ENCODE data around the gene PRKN. TPM values are rescaled to one million over a fixed set of nuclear protein-coding genes. Genes with fewer than 3 reads are reported as not detected.
A peak's percentile ranks its signal among the peaks of the same experiment; 100 is the strongest.

Gene PRKN
- total and polyA plus RNA-seq, 8 donors: 0.82 to 7.2 (median 2.9) TPM

GRCh38 chr6:162092816-162093502 is 634.6 kb downstream of the PRKN start:
- DNase-seq: no peak
- WGBS, 2 donors: 77 to 79% methylated on average over 11 of the region's 11 CpGs
- peak in 1 of 4 donors; percentile 75 for ATAC-seq
- TF ChIP-seq, protein P1, sequence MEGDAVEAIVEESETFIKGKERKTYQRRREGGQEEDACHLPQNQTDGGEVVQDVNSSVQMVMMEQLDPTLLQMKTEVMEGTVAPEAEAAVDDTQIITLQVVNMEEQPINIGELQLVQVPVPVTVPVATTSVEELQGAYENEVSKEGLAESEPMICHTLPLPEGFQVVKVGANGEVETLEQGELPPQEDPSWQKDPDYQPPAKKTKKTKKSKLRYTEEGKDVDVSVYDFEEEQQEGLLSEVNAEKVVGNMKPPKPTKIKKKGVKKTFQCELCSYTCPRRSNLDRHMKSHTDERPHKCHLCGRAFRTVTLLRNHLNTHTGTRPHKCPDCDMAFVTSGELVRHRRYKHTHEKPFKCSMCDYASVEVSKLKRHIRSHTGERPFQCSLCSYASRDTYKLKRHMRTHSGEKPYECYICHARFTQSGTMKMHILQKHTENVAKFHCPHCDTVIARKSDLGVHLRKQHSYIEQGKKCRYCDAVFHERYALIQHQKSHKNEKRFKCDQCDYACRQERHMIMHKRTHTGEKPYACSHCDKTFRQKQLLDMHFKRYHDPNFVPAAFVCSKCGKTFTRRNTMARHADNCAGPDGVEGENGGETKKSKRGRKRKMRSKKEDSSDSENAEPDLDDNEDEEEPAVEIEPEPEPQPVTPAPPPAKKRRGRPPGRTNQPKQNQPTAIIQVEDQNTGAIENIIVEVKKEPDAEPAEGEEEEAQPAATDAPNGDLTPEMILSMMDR (IDR thresholded peaks at IDR 0.05): no peak
- no peak for FAIRE-seq
- Histone ChIP-seq H3K27me3 (no peaks in the 10 kb centered on the region), H3K36me3 (no peaks in the 10 kb centered on the region), H3K4me1 (no peaks in the 10 kb centered on the region), H3K27ac (peak overlapping the region in 1 of 4 donors; percentile 15), H3K4me3 (no peak overlapping the region), H3K9me3 (no peaks in the 10 kb centered on the region)
- intact Hi-C loops (cut with DNase I): no loop called here

- no peak overlapping the region for H3K4me3 ChIP-seq
- H3K27ac ChIP-seq: no peak overlapping the region
- 62 to 75% methylated on average over 2 of the region's 2 CpGs for WGBS, 2 donors
- TF ChIP-seq, protein P1 (IDR thresholded peaks at IDR 0.05): no peak
- no peak for ATAC-seq
- intact Hi-C loops (cut with DNase I): no loop called here
- no peak for FAIRE-seq
- no peaks in the 10 kb centered on the region for H3K27me3 ChIP-seq
- H3K9me3 ChIP-seq: no peaks in the 10 kb centered on the region
- no peaks in the 10 kb centered on the region for H3K4me1 ChIP-seq
- H3K36me3 ChIP-seq: no peaks in the 10 kb centered on the region
- DNase-seq: no peak
These were observed 636.8 kb downstream of the PRKN start for GRCh38 chr6:162090734-162091133.

GRCh38 chr6:162088091-162088490 is 639.5 kb downstream of the PRKN start:
- no peak for DNase-seq

GRCh38 chr6:162085561-162085960 is 642.0 kb downstream of the PRKN start:
- H3K9me3 ChIP-seq: no peaks in the 10 kb centered on the region
- 96 to 97% methylated on average over 1 of the region's 1 CpG for WGBS, 2 donors
- TF ChIP-seq, protein P1 (IDR thresholded peaks at IDR 0.05): no peak
- ATAC-seq (no peak), FAIRE-seq (no peak), DNase-seq (no peak)
- H3K4me3 ChIP-seq: no peak overlapping the region
- H3K27ac ChIP-seq: no peak overlapping the region
- H3K27me3 ChIP-seq: no peaks in the 10 kb centered on the region
- no peaks in the 10 kb centered on the region for H3K36me3 ChIP-seq
- H3K4me1 ChIP-seq: no peaks in the 10 kb centered on the region
- intact Hi-C loops (cut with DNase I): no loop called here

More at GRCh38 chr6:162088091-162088490, 639.5 kb downstream of the PRKN start:
- TF ChIP-seq, protein P1 (IDR thresholded peaks at IDR 0.05): no peak
- no peak overlapping the region for H3K27ac ChIP-seq
- ATAC-seq: no peak
- no peaks in the 10 kb centered on the region for H3K36me3 ChIP-seq
- no peaks in the 10 kb centered on the region for H3K4me1 ChIP-seq
- 86 to 89% methylated on average over 2 of the region's 2 CpGs for WGBS, 2 donors
- H3K27me3 ChIP-seq: no peaks in the 10 kb centered on the region
- no peak overlapping the region for H3K4me3 ChIP-seq
- no peak for FAIRE-seq
- intact Hi-C loops (cut with DNase I): no loop called here
- no peaks in the 10 kb centered on the region for H3K9me3 ChIP-seq

GRCh38 chr6:162082520-162082919 is 645.0 kb downstream of the PRKN start:
- H3K27me3 ChIP-seq: no peaks in the 10 kb centered on the region
- intact Hi-C loops (cut with DNase I): no loop called here
- DNase-seq: no peak
- H3K9me3 ChIP-seq: no peaks in the 10 kb centered on the region
- no peak overlapping the region for H3K4me3 ChIP-seq
- TF ChIP-seq, protein P1 (IDR thresholded peaks at IDR 0.05): no peak
- ATAC-seq: no peak
- no peak overlapping the region for H3K27ac ChIP-seq
- no peaks in the 10 kb centered on the region for H3K36me3 ChIP-seq
- H3K4me1 ChIP-seq: no peaks in the 10 kb centered on the region
- no peak for FAIRE-seq
- 89 to 94% methylated on average over 1 of the region's 1 CpG for WGBS, 2 donors

Data from pancreas (tissue), 10 donors.